Endometrial microvascular endothelial cells (primary cell): Measurements from ENCODE around the gene LTBP2. TPM values are rescaled to one million over a fixed set of nuclear protein-coding genes. Genes with fewer than 3 reads are reported as not detected.

Experiments
- in situ Hi-C: cut with HindIII; loops from 2 replicates; pipeline ENCODE4 v1.10.0; 2017; ENCODE audit warnings: low sequenced_read_pairs, low pct_unique_long_range_greater_than_20kb; ENCODE audit errors: inconsistent ontology term
- total RNA-seq: library from RNA; depleted of rRNA; stranded (reverse); fragments of >200 nt; gene quantifications from one replicate; pipeline ENCODE4 v1.2.3, GENCODE V29; 2015; ENCODE audit errors: inconsistent ontology term

LTBP2 gene
- total RNA-seq, 1 donor from 2014 or later, result 177 TPM

GRCh38 chr14:74579447-74580274 is 32.4 kb downstream of the LTBP2 start:
- in situ Hi-C loops, result no loop called here

- in situ Hi-C loops, result no loop called here
Observed at GRCh38 chr14:74578479-74578878, 33.6 kb downstream of the LTBP2 start.

GRCh38 chr14:74577948-74578275 is 34.1 kb downstream of the LTBP2 start:
- in situ Hi-C loops, result no loop called here

- in situ Hi-C loops, result no loop called here
Observed at GRCh38 chr14:74577247-74577947, 34.6 kb downstream of the LTBP2 start.

GRCh38 chr14:74575936-74576335 is 36.1 kb downstream of the LTBP2 start:
- in situ Hi-C loops, result no loop called here

GRCh38 chr14:74575507-74575906 is 36.5 kb downstream of the LTBP2 start:
- in situ Hi-C loops, result no loop called here

- in situ Hi-C loops, result no loop called here
Observed at GRCh38 chr14:74574706-74575105, 37.3 kb downstream of the LTBP2 start.

GRCh38 chr14:74574090-74574433 is 38.0 kb downstream of the LTBP2 start:
- in situ Hi-C loops, result no loop called here

GRCh38 chr14:74573421-74574089 is 38.5 kb downstream of the LTBP2 start:
- in situ Hi-C loops, result no loop called here

GRCh38 chr14:74572726-74573301 is 39.2 kb downstream of the LTBP2 start:
- in situ Hi-C loops, result no loop called here

- in situ Hi-C loops, result no loop called here
Observed at GRCh38 chr14:74571901-74572725, 39.9 kb downstream of the LTBP2 start.

- in situ Hi-C loops, result no loop called here
Observed at GRCh38 chr14:74571441-74571841, 40.6 kb downstream of the LTBP2 start.

- in situ Hi-C loops, result no loop called here
Observed at GRCh38 chr14:74570696-74571095, 41.3 kb downstream of the LTBP2 start.

GRCh38 chr14:74569806-74570591 is 42.0 kb downstream of the LTBP2 start:
- in situ Hi-C loops, result no loop called here

- in situ Hi-C loops, result no loop called here
Observed at GRCh38 chr14:74569387-74569786, 42.6 kb downstream of the LTBP2 start.

GRCh38 chr14:74568911-74569310 is 43.1 kb downstream of the LTBP2 start:
- in situ Hi-C loops, result no loop called here

- in situ Hi-C loops, result no loop called here
Observed at GRCh38 chr14:74568380-74568649, 43.7 kb downstream of the LTBP2 start.

GRCh38 chr14:74567646-74568379 is 44.2 kb downstream of the LTBP2 start:
- in situ Hi-C loops, result no loop called here
